ENCODE results near the gene TPD52L2. TPM values are rescaled to one million over a fixed set of nuclear protein-coding genes. Genes with fewer than 3 reads are reported as not detected.
A peak's percentile ranks its signal among the peaks of the same experiment; 100 is the strongest.

Gene TPD52L2
- total RNA-seq, 1 experiment from 2014 or later: 293 TPM

GRCh38 chr20:63857764-63858392 is 7.2 kb upstream of the TPD52L2 start:
- Histone ChIP-seq H3K4me1 (peaks cover 25% of the 10 kb centered on the region; the same call in 1 of the 2 replicates), H3K36me3 (ENCODE audit: control insufficient read depth, insufficient read depth, low read length) (peaks cover 2% of the 10 kb centered on the region; the same call in 1 of the 2 replicates), H3K27me3 (replicated peaks; ENCODE audit: control insufficient read depth, insufficient read depth, low read length) (no peaks in the 10 kb centered on the region), H3K9me3 (no peaks in the 10 kb centered on the region), H3K4me3 (ENCODE audit: low read depth, low read length) (no peak overlapping the region)
- Mint-ChIP-seq H3K27ac (ENCODE audit: unreplicated experiment) (peak overlapping the region; percentile 15), H3K9me3 (ENCODE audit: unreplicated experiment) (no peaks in the 10 kb centered on the region), H3K36me3 (ENCODE audit: insufficient read depth, unreplicated experiment) (peaks cover 73% of the 10 kb centered on the region), H3K4me1 (ENCODE audit: low read depth, unreplicated experiment) (peaks cover 8% of the 10 kb centered on the region), H3K4me3 (ENCODE audit: unreplicated experiment) (peak overlapping the region; percentile 24), H3K27me3 (ENCODE audit: insufficient read depth, unreplicated experiment) (no peaks in the 10 kb centered on the region)
- ChIA-PET CTCF (interaction anchor here (1.1 to 1.5 kb wide), 5 partner anchors 72 to 320 kb away, joined by 3 to 6 read pairs (median 5); partner anchors contain the start of genes ARFRP1 and ZGPAT), POLR2A (no interaction called here)
- no peak for DNase-seq
- intact Hi-C loops (cut with micrococcal nuclease; ENCODE audit: unreplicated experiment): no loop called here
- TF ChIP-seq CTCF (IDR thresholded peaks at IDR 0.05; ENCODE audit: insufficient read depth in 1 of 2, low read depth in 1 of 2, low read length in 1 of 2, severe bottlenecking in 1 of 2, unreplicated experiment in 1 of 2): no peak
- no TSS peak for BruUV-seq (replicated peaks)

- H3K27me3 ChIP-seq (replicated peaks; ENCODE audit: control insufficient read depth, insufficient read depth, low read length): no peaks in the 10 kb centered on the region
- Mint-ChIP-seq H3K4me3 (ENCODE audit: unreplicated experiment) (peak overlapping the region; percentile 24), H3K36me3 (ENCODE audit: insufficient read depth, unreplicated experiment) (peaks cover 77% of the 10 kb centered on the region), H3K4me1 (ENCODE audit: low read depth, unreplicated experiment) (peaks cover 11% of the 10 kb centered on the region), H3K9me3 (ENCODE audit: unreplicated experiment) (no peaks in the 10 kb centered on the region), H3K27ac (ENCODE audit: unreplicated experiment) (peak overlapping the region; percentile 15), H3K27me3 (ENCODE audit: insufficient read depth, unreplicated experiment) (no peaks in the 10 kb centered on the region)
- CTCF ChIA-PET: interaction anchor here (0.7 to 1.5 kb wide), 6 partner anchors 41 to 321 kb away, joined by 3 to 5 read pairs (median 4); partner anchors contain the start of genes ARFRP1 and ZGPAT
- POLR2A ChIA-PET: interaction anchor here (0.6 to 0.7 kb wide), 2 partner anchors 8 to 124 kb away, joined by 3 read pairs; no protein-coding TSS in a partner anchor
- no TSS peak for BruUV-seq (replicated peaks)
- intact Hi-C loops (cut with micrococcal nuclease; ENCODE audit: unreplicated experiment): no loop called here
- H3K9me3 ChIP-seq: no peaks in the 10 kb centered on the region
- peak in 1 of 2 experiments; percentile 71 for TF ChIP-seq CTCF (IDR thresholded peaks at IDR 0.05; ENCODE audit: insufficient read depth in 1 of 2, low read depth in 1 of 2, low read length in 1 of 2, severe bottlenecking in 1 of 2, unreplicated experiment in 1 of 2)
- peaks cover 5% of the 10 kb centered on the region for H3K36me3 ChIP-seq (ENCODE audit: control insufficient read depth, insufficient read depth, low read length)
- H3K4me1 ChIP-seq: peaks cover 30% of the 10 kb centered on the region
- peak overlapping the region; percentile 2; the same call in 1 of the 2 replicates for H3K4me3 ChIP-seq (ENCODE audit: low read depth, low read length)
- DNase-seq: peak in 1 of 2 experiments; percentile 70
Observed at GRCh38 chr20:63858393-63859165, 6.5 kb upstream of the TPD52L2 start.

- ChIA-PET CTCF (interaction anchor here (0.7 to 1.5 kb wide), 5 partner anchors 42 to 321 kb away, joined by 3 to 5 read pairs (median 4); no protein-coding TSS in a partner anchor), POLR2A (interaction anchor here (0.6 to 0.7 kb wide), 2 partner anchors 8 to 125 kb away, joined by 3 read pairs; no protein-coding TSS in a partner anchor)
- no peak for TF ChIP-seq CTCF (IDR thresholded peaks at IDR 0.05; ENCODE audit: insufficient read depth in 1 of 2, low read depth in 1 of 2, low read length in 1 of 2, severe bottlenecking in 1 of 2, unreplicated experiment in 1 of 2)
- Histone ChIP-seq H3K4me1 (peaks cover 31% of the 10 kb centered on the region), H3K27me3 (replicated peaks; ENCODE audit: control insufficient read depth, insufficient read depth, low read length) (no peaks in the 10 kb centered on the region), H3K36me3 (ENCODE audit: control insufficient read depth, insufficient read depth, low read length) (peaks cover 5% of the 10 kb centered on the region), H3K4me3 (ENCODE audit: low read depth, low read length) (no peak overlapping the region; the same call in 1 of the 2 replicates), H3K9me3 (no peaks in the 10 kb centered on the region)
- H3K4me3 Mint-ChIP-seq (ENCODE audit: unreplicated experiment): no peak overlapping the region
- H3K9me3 Mint-ChIP-seq (ENCODE audit: unreplicated experiment): no peaks in the 10 kb centered on the region
- no peaks in the 10 kb centered on the region for H3K27me3 Mint-ChIP-seq (ENCODE audit: insufficient read depth, unreplicated experiment)
- intact Hi-C loops (cut with micrococcal nuclease; ENCODE audit: unreplicated experiment): no loop called here
- peak overlapping the region; percentile 45 for H3K27ac Mint-ChIP-seq (ENCODE audit: unreplicated experiment)
- DNase-seq: peak in 1 of 2 experiments; percentile 49
- BruUV-seq (replicated peaks): no TSS peak
- peaks cover 77% of the 10 kb centered on the region for H3K36me3 Mint-ChIP-seq (ENCODE audit: insufficient read depth, unreplicated experiment)
- peaks cover 16% of the 10 kb centered on the region for H3K4me1 Mint-ChIP-seq (ENCODE audit: low read depth, unreplicated experiment)
Observed at GRCh38 chr20:63859166-63859699, 5.8 kb upstream of the TPD52L2 start.
